H9 (cell line): ENCODE data around the gene PDE1C. TPM values are rescaled to one million over a fixed set of nuclear protein-coding genes. Genes with fewer than 3 reads are reported as not detected.

ENCODE experiments used
- DNase-seq: peaks from one replicate; pipeline ENCODE4 v3.0.0-alpha.2; 2017
- H2AFZ ChIP-seq: one replicate; pipeline ENCODE4 v1.6.1; 2013; ENCODE audit warnings: mild to moderate bottlenecking, low read length, control low read depth, moderate library complexity
- H2AK5ac ChIP-seq: 2 replicates; pipeline ENCODE4 v1.6.1; 2013; ENCODE audit warnings: low read length, control low read depth, mixed read lengths; ENCODE audit not compliant: insufficient read length
- H2BK120ac ChIP-seq: one replicate; pipeline ENCODE4 v1.6.1; 2013; ENCODE audit warnings: low read depth, mild to moderate bottlenecking, low read length, control low read depth, inconsistent platforms; ENCODE audit not compliant: poor library complexity, severe bottlenecking
- H2BK12ac ChIP-seq: 2 replicates; pipeline ENCODE4 v1.6.1; 2013; ENCODE audit warnings: low read length, control low read depth, mixed read lengths, low read depth; ENCODE audit not compliant: insufficient read length
- H2BK15ac ChIP-seq: 2 replicates; pipeline ENCODE4 v1.6.1; 2013; ENCODE audit warnings: low read depth, low read length, control low read depth
- H2BK20ac ChIP-seq: one replicate; pipeline ENCODE4 v1.6.1; 2013; ENCODE audit warnings: low read depth, mild to moderate bottlenecking, low read length, control low read depth, inconsistent platforms; ENCODE audit not compliant: poor library complexity, severe bottlenecking
- H2BK5ac ChIP-seq: 2 replicates; pipeline ENCODE4 v1.6.1; 2013; ENCODE audit warnings: low read length, control low read depth, mixed read lengths; ENCODE audit not compliant: insufficient read length
- H3K14ac ChIP-seq: 2 replicates; pipeline ENCODE4 v1.6.1; 2013; ENCODE audit warnings: low read length, control low read depth; ENCODE audit not compliant: insufficient read depth
- H3K18ac ChIP-seq: 2 replicates; pipeline ENCODE4 v1.6.1; 2013; ENCODE audit warnings: low read depth, mild to moderate bottlenecking, mixed read lengths, low read length, control low read depth; ENCODE audit not compliant: insufficient read length
- H3K23ac ChIP-seq: 2 replicates; pipeline ENCODE4 v1.6.1; 2013; ENCODE audit warnings: low read length, control low read depth, mixed read lengths, low read depth; ENCODE audit not compliant: insufficient read length
- H3K23me2 ChIP-seq: 2 replicates; pipeline ENCODE4 v1.6.1; 2013; ENCODE audit warnings: low read depth, mild to moderate bottlenecking, mixed read lengths, low read length, control low read depth; ENCODE audit not compliant: insufficient read length, poor library complexity, severe bottlenecking
- H3K27ac ChIP-seq: 2 replicates; pipeline ENCODE4 v1.5.1; 2013; ENCODE audit warnings: low read length, control low read depth, mixed read lengths, low read depth; ENCODE audit not compliant: insufficient read length
- H3K27me3 ChIP-seq: 2 replicates; pipeline ENCODE4 v1.6.1; 2013; ENCODE audit warnings: low read length, control low read depth, inconsistent platforms; ENCODE audit not compliant: insufficient read depth
- H3K4ac ChIP-seq: 2 replicates; pipeline ENCODE4 v1.6.1; 2013; ENCODE audit warnings: low read depth, mild to moderate bottlenecking, control low read depth, inconsistent platforms, low read length, moderate library complexity
- H3K4me1 ChIP-seq: 2 replicates; pipeline ENCODE4 v1.6.1; 2013; ENCODE audit warnings: low read length, control low read depth, inconsistent platforms; ENCODE audit not compliant: insufficient read depth
- H3K4me2 ChIP-seq: 2 replicates; pipeline ENCODE4 v1.6.1; 2013; ENCODE audit warnings: low read length, control low read depth, mixed read lengths; ENCODE audit not compliant: insufficient read length, insufficient read depth
- H3K56ac ChIP-seq: 2 replicates; pipeline ENCODE4 v1.6.1; 2013; ENCODE audit warnings: low read depth, mild to moderate bottlenecking, mixed read lengths, low read length, control low read depth; ENCODE audit not compliant: insufficient read length
- H3K79me1 ChIP-seq: 2 replicates; pipeline ENCODE4 v1.6.1; 2013; ENCODE audit warnings: low read depth, mild to moderate bottlenecking, moderate library complexity, low read length, control low read depth, inconsistent platforms; ENCODE audit not compliant: insufficient read depth, poor library complexity, severe bottlenecking
- H3K79me2 ChIP-seq: 2 replicates; pipeline ENCODE4 v1.6.1; 2013; ENCODE audit warnings: low read length, control low read depth, inconsistent platforms; ENCODE audit not compliant: insufficient read depth
- H3K9ac ChIP-seq: 2 replicates; pipeline ENCODE4 v1.6.1; 2013; ENCODE audit warnings: low read length, control low read depth, mixed read lengths; ENCODE audit not compliant: insufficient read length; ENCODE audit errors: extremely low read depth
- H3K9me3 ChIP-seq: one replicate; pipeline ENCODE4 v1.6.1; 2013; ENCODE audit warnings: low read depth, low read length, inconsistent platforms; ENCODE audit not compliant: control insufficient read depth
- H3T11ph ChIP-seq: one replicate; pipeline ENCODE4 v1.6.1; 2013; ENCODE audit warnings: mild to moderate bottlenecking, low read length, control low read depth, inconsistent platforms
- H4K20me1 ChIP-seq: one replicate; pipeline ENCODE4 v1.6.1; 2013; ENCODE audit not compliant: control insufficient read depth, insufficient read length, insufficient read depth
- H4K5ac ChIP-seq: 2 replicates; pipeline ENCODE4 v1.6.1; 2013; ENCODE audit warnings: low read depth, mild to moderate bottlenecking, mixed read lengths, low read length, control low read depth; ENCODE audit not compliant: insufficient read length
- H4K8ac ChIP-seq: replicated peaks from 2 replicates; pipeline ENCODE4 v1.6.1; 2013; ENCODE audit warnings: low read length, control low read depth, mixed read lengths, low read depth; ENCODE audit not compliant: insufficient read length
- H4K91ac ChIP-seq: 2 replicates; pipeline ENCODE4 v1.6.1; 2013; ENCODE audit warnings: low read depth, mild to moderate bottlenecking, moderate library complexity, mixed read lengths, low read length, control low read depth; ENCODE audit not compliant: insufficient read length
- H3K27ac Mint-ChIP-seq, 3 experiments: 2 replicates in 2 of 3; 3 replicates in 1 of 3; pipeline ENCODE4 v1.8.0; 2020 to 2021; ENCODE audit warnings: mixed read lengths in 3 of 3, mild to moderate bottlenecking in 1 of 3, moderate library complexity in 1 of 3
- H3K27me3 Mint-ChIP-seq: 2 replicates; pipeline ENCODE4 v1.8.0; 2021; ENCODE audit warnings: low read depth, mild to moderate bottlenecking, moderate library complexity, mixed read lengths
- H3K36me3 Mint-ChIP-seq, 3 experiments: 2 replicates in 2 of 3; 3 replicates in 1 of 3; pipeline ENCODE4 v1.8.0; 2020 to 2021; ENCODE audit warnings: low read depth in 3 of 3, mixed read lengths in 3 of 3; ENCODE audit not compliant: insufficient read depth in 1 of 3
- H3K4me1 Mint-ChIP-seq, 2 experiments: 2 replicates each; pipeline ENCODE4 v1.8.0; 2020; ENCODE audit warnings: mixed read lengths in 2 of 2
- H3K4me3 Mint-ChIP-seq, 2 experiments: 2 replicates in 1 of 2; 3 replicates in 1 of 2; pipeline ENCODE4 v1.8.0; 2020 to 2021; ENCODE audit warnings: mild to moderate bottlenecking in 2 of 2, mixed read lengths in 2 of 2, moderate library complexity in 1 of 2
- H3K9me3 Mint-ChIP-seq, 2 experiments: 2 replicates in 1 of 2; 3 replicates in 1 of 2; pipeline ENCODE4 v1.8.0; 2020; ENCODE audit warnings: mild to moderate bottlenecking in 2 of 2, mixed read lengths in 2 of 2, moderate library complexity in 1 of 2
- CTCF ChIP-seq: fragments of 200-600 bp; sonication (generic); conservative IDR thresholded peaks from 3 replicates; pipeline ENCODE4 v1.8.0; 2021; ENCODE audit warnings: antibody characterized with exemption, mild to moderate bottlenecking
- WGBS: extraction: QIAGEN DNeasy Blood & Tissue Kit; methylation state at CpG from one replicate; pipeline ENCODE4 v1.1.7; 2013; ENCODE audit warnings: missing lambda C conversion rate, low lambda C conversion rate, mixed read lengths; ENCODE audit not compliant: insufficient read length; ENCODE audit errors: extremely low coverage; 5-methylcytosine and 5-hydroxymethylcytosine counted together
- total RNA-seq: library from RNA; stranded (reverse); gene quantifications from 2 replicates; pipeline ENCODE4 v1.2.1, GENCODE V29; 2021

The PDE1C gene
- total RNA-seq, 1 experiment from 2014 or later, result 0.17 TPM

GRCh38 chr7:31986878-31987518 lies 83.2 kb downstream of the PDE1C start:
- H4K5ac ChIP-seq, result no peak overlapping the region
- H3K79me1 ChIP-seq, result no peaks in the 10 kb centered on the region
- H3K56ac ChIP-seq, result no peak overlapping the region
- peaks cover 2 to 6% (median 3%) of the 10 kb centered on the region in 3 experiments; a peak in 5 of 7 replicates for H3K36me3 Mint-ChIP-seq
- H3K4me1 Mint-ChIP-seq, result peaks cover 3 to 10% of the 10 kb centered on the region in 2 experiments; a peak in 3 of 4 replicates
- H3K4me2 ChIP-seq, result no peak overlapping the region
- H4K8ac ChIP-seq, result no peak overlapping the region
- no peak for DNase-seq
- peaks cover 5 to 9% of the 10 kb centered on the region in 2 experiments; a peak in 4 of 5 replicates for H3K9me3 Mint-ChIP-seq
- H3K4me1 ChIP-seq, result no peaks in the 10 kb centered on the region; the same call in 1 of the 2 replicates
- TF ChIP-seq CTCF, result no peak
- no peaks in the 10 kb centered on the region for H3K23me2 ChIP-seq
- H3K27ac ChIP-seq, result no peak overlapping the region
- H3K23ac ChIP-seq, result no peak overlapping the region
- peaks cover 4% of the 10 kb centered on the region for H3K27me3 Mint-ChIP-seq
- no peak overlapping the region for H2BK20ac ChIP-seq
- no peak overlapping the region for H2BK120ac ChIP-seq
- no peaks in the 10 kb centered on the region for H3K27me3 ChIP-seq
- H4K91ac ChIP-seq, result no peak overlapping the region
- H3K4ac ChIP-seq, result no peak overlapping the region
- no peaks in the 10 kb centered on the region for H3K9me3 ChIP-seq
- H3K27ac Mint-ChIP-seq, result no peak overlapping the region
- H2BK12ac ChIP-seq, result no peak overlapping the region
- H3K14ac ChIP-seq, result no peak overlapping the region
- no peak overlapping the region for H2AFZ ChIP-seq
- H3K18ac ChIP-seq, result no peak overlapping the region
- H3K9ac ChIP-seq, result no peak overlapping the region
- H2BK15ac ChIP-seq, result no peak overlapping the region
- H2BK5ac ChIP-seq, result no peak overlapping the region
- no CpG with 5 or more reads among the region's 5 CpGs for WGBS
- H3K79me2 ChIP-seq, result no peaks in the 10 kb centered on the region
- no peaks in the 10 kb centered on the region for H4K20me1 ChIP-seq
- no peak overlapping the region for H3K4me3 Mint-ChIP-seq
- no peak overlapping the region for H3T11ph ChIP-seq
- no peak overlapping the region for H2AK5ac ChIP-seq
